IMR-90 (cell line): ENCODE measurements around the gene KCNMA1. TPM values are rescaled to one million over a fixed set of nuclear protein-coding genes. Genes with fewer than 3 reads are reported as not detected.

ENCODE experiments used
- ATAC-seq: fragments of 200-7000 bp; cut with Tn5 transposase; 2 replicates; pipeline ENCODE4 v1.9.1; 2020; ENCODE audit warnings: low read depth, mild to moderate bottlenecking, moderate library complexity
- BruUV-seq: library from RNA; stranded (reverse); fragments of 400-500 nt; replicated peaks from 2 replicates; lab custom pipeline; 2021; lab: Mats Ljungman, UMichigan
- CTCF ChIA-PET: fragments of 300-600 bp; formaldehyde crosslinking; extraction: SDS; loops from one replicate; lab custom pipeline; 2021; ENCODE audit warnings: antibody characterized with exemption; lab: Yijun Ruan, JAX
- POLR2A ChIA-PET: fragments of 300-600 bp; sonication (Branson Sonifier 250); formaldehyde crosslinking; loops from one replicate; lab custom pipeline; 2022; ENCODE audit warnings: antibody characterized with exemption; ENCODE audit not compliant: unreplicated experiment; lab: Charles Lee
- DNase-seq: peaks from one replicate; pipeline ENCODE4 v3.0.0; 2013
- H2AFZ ChIP-seq: replicated peaks from 2 replicates; pipeline ENCODE3; 2013; ENCODE audit warnings: low read length, mild to moderate bottlenecking; ENCODE audit not compliant: poor library complexity
- H2AK5ac ChIP-seq: 2 replicates; pipeline ENCODE4 v1.6.1; 2013; ENCODE audit warnings: low read depth, low read length, inconsistent platforms
- H2AK9ac ChIP-seq: replicated peaks from 2 replicates; pipeline ENCODE3; 2013; ENCODE audit warnings: mild to moderate bottlenecking, low read depth, low read length, moderate library complexity; ENCODE audit not compliant: poor library complexity
- H2BK120ac ChIP-seq: 2 replicates; pipeline ENCODE4 v1.6.1; 2013; ENCODE audit warnings: low read depth, low read length, inconsistent platforms
- H2BK15ac ChIP-seq: 3 replicates; pipeline ENCODE4 v1.6.1; 2013; ENCODE audit warnings: low read depth, low read length, inconsistent platforms
- H2BK20ac ChIP-seq: 2 replicates; pipeline ENCODE4 v1.6.1; 2013; ENCODE audit warnings: low read depth, mild to moderate bottlenecking, inconsistent platforms, low read length, moderate library complexity
- H2BK5ac ChIP-seq: 2 replicates; pipeline ENCODE4 v1.6.1; 2013; ENCODE audit warnings: mild to moderate bottlenecking, low read depth, low read length, inconsistent platforms; ENCODE audit not compliant: poor library complexity, severe bottlenecking
- H3K14ac ChIP-seq: replicated peaks from 2 replicates; pipeline ENCODE4 v1.6.1; 2013; ENCODE audit warnings: low read depth, low read length, inconsistent platforms
- H3K18ac ChIP-seq: 2 replicates; pipeline ENCODE4 v1.6.1; 2013; ENCODE audit warnings: low read depth, low read length, control low read depth
- H3K23ac ChIP-seq: 2 replicates; pipeline ENCODE4 v1.6.1; 2013; ENCODE audit warnings: low read depth, low read length, inconsistent platforms
- H3K27ac ChIP-seq: 2 replicates; pipeline ENCODE4 v1.5.1; 2013; ENCODE audit warnings: mild to moderate bottlenecking, control low read depth, low read length; ENCODE audit not compliant: insufficient read depth
- H3K27me3 ChIP-seq: 2 replicates; pipeline ENCODE4 v1.6.1; 2013; ENCODE audit warnings: low read length; ENCODE audit not compliant: control insufficient read depth, insufficient read depth
- H3K36me3 ChIP-seq: 2 replicates; pipeline ENCODE4 v1.6.1; 2013; ENCODE audit warnings: low read length, mixed read lengths; ENCODE audit not compliant: control insufficient read depth, insufficient read depth
- H3K4ac ChIP-seq: 2 replicates; pipeline ENCODE4 v1.6.1; 2013; ENCODE audit warnings: low read depth, low read length, inconsistent platforms
- H3K4me1 ChIP-seq: 2 replicates; pipeline ENCODE4 v1.6.1; 2013; ENCODE audit warnings: low read length, mixed read lengths; ENCODE audit not compliant: control insufficient read depth, insufficient read depth
- H3K4me2 ChIP-seq: 2 replicates; pipeline ENCODE4 v1.6.1; 2013; ENCODE audit warnings: low read depth, mild to moderate bottlenecking, control low read depth, low read length, moderate library complexity
- H3K4me3 ChIP-seq: 2 replicates; pipeline ENCODE4 v1.5.1; 2013; ENCODE audit warnings: low read depth, mild to moderate bottlenecking, control low read depth, low read length, moderate library complexity; ENCODE audit not compliant: insufficient read depth
- H3K56ac ChIP-seq: 2 replicates; pipeline ENCODE4 v1.6.1; 2013; ENCODE audit warnings: low read length, inconsistent platforms; ENCODE audit not compliant: insufficient read depth; ENCODE audit errors: extremely low read depth
- H3K79me1 ChIP-seq, 2 experiments: 2 replicates each; pipeline ENCODE4 v1.6.1; 2013; ENCODE audit warnings: low read length in 2 of 2, inconsistent platforms in 1 of 2, low read depth in 1 of 2
- H3K9ac ChIP-seq: 2 replicates; pipeline ENCODE4 v1.6.1; 2013; ENCODE audit warnings: low read depth, low read length, control low read depth
- H3K9me1 ChIP-seq: 2 replicates; pipeline ENCODE4 v1.6.1; 2013; ENCODE audit warnings: low read length, inconsistent platforms; ENCODE audit not compliant: insufficient read depth
- H3K9me3 ChIP-seq: 2 replicates; pipeline ENCODE4 v1.6.1; 2013; ENCODE audit warnings: low read length; ENCODE audit not compliant: control insufficient read depth, insufficient read depth
- H4K20me1 ChIP-seq: 2 replicates; pipeline ENCODE4 v1.6.1; 2013; ENCODE audit warnings: low read length, inconsistent platforms; ENCODE audit not compliant: insufficient read depth
- H4K5ac ChIP-seq: 2 replicates; pipeline ENCODE4 v1.6.1; 2013; ENCODE audit warnings: mild to moderate bottlenecking, low read depth, low read length, control low read depth
- H4K8ac ChIP-seq, 2 experiments: 2 replicates each; pipeline ENCODE4 v1.6.1; 2013; ENCODE audit warnings: low read depth in 2 of 2, low read length in 2 of 2, control low read depth in 1 of 2, inconsistent platforms in 1 of 2
- H4K91ac ChIP-seq: 2 replicates; pipeline ENCODE4 v1.6.1; 2013; ENCODE audit warnings: low read depth, low read length, inconsistent platforms; ENCODE audit not compliant: insufficient read depth
- CHD1 ChIP-seq: IDR thresholded peaks from 2 replicates; pipeline ENCODE4 v1.6.1; 2012; ENCODE audit warnings: low read depth, low read length, improper control_type of control experiment
- ELK1 ChIP-seq: fragments of 150-350 bp; IDR thresholded peaks from 2 replicates; pipeline ENCODE4 v1.6.1; 2016; ENCODE audit warnings: low read depth, mild to moderate bottlenecking, low read length, moderate library complexity, borderline replicate concordance
- MAZ ChIP-seq: IDR thresholded peaks from 2 replicates; pipeline ENCODE4 v1.6.1; 2012; ENCODE audit warnings: low read depth, mild to moderate bottlenecking, low read length, improper control_type of control experiment, moderate library complexity, borderline replicate concordance
- MXI1 ChIP-seq: IDR thresholded peaks from 2 replicates; pipeline ENCODE4 v1.6.1; 2012; ENCODE audit warnings: low read depth, mild to moderate bottlenecking, low read length, moderate library complexity, borderline replicate concordance
- whole genome bisulfite sequencing, 2 experiments: methylation state at CpG; one replicate each; pipeline versions ENCODE4 v1.1.5 to v1.1.7; 2013; ENCODE audit warnings: missing lambda C conversion rate in 2 of 2; ENCODE audit not compliant: insufficient read length in 1 of 2; ENCODE audit errors: extremely low coverage in 2 of 2; 5-methylcytosine and 5-hydroxymethylcytosine counted together
- dilution Hi-C: fragments of 300-500 bp; cut with HindIII; formaldehyde crosslinking; loops from one replicate; pipeline ENCODE4 v1.14.3; 2018; ENCODE audit warnings: low sequenced_read_pairs; ENCODE audit not compliant: unreplicated experiment
- in situ Hi-C: fragments of 300-500 bp; cut with MboI; formaldehyde crosslinking; loops from 3 replicates; pipeline ENCODE4 v1.14.3; 2019; ENCODE audit warnings: low sequenced_read_pairs, inconsistent platforms, mixed read lengths
- intact Hi-C: fragments of 100-400 bp; cut with micrococcal nuclease; formaldehyde crosslinking; loops from 2 replicates; pipeline ENCODE4 v1.10.0; 2022
- polyA plus RNA-seq, 3 experiments: library from polyadenylated mRNA; depleted of rRNA; stranded (reverse); fragments of >200 nt; gene quantifications; 2 replicates each; pipeline ENCODE4 v1.2.3, GENCODE V29; 2012; ENCODE audit warnings: low replicate concordance in 1 of 3
- total RNA-seq: library from RNA; depleted of rRNA; stranded (reverse); fragments of >200 nt; gene quantifications from 2 replicates; pipeline ENCODE4 v1.2.3, GENCODE V29; 2012

The KCNMA1 gene
- total and polyA plus RNA-seq, 2 of the 4 experiments (the other 2 are of a cell fraction): 25.6 to 29.6 TPM

GRCh38 chr10:77548671-77549070, 88.9 kb downstream of the KCNMA1 start:
- no peak for TF ChIP-seq MAZ
- TF ChIP-seq CHD1: no peak
- no peak for TF ChIP-seq ELK1
- no peak for TF ChIP-seq MXI1
- no peak overlapping the region for H3K14ac ChIP-seq
- no peak overlapping the region for H2AK9ac ChIP-seq
- DNase-seq (no peak), ATAC-seq (no peak)
- WGBS, 2 experiments: no CpG with 5 or more reads among the region's 1 CpG
- no peak overlapping the region for H4K5ac ChIP-seq
- H3K27ac ChIP-seq: no peak overlapping the region
- no peak overlapping the region for H3K4me2 ChIP-seq
- H3K9me1 ChIP-seq: 0 out of 2 replicates have a peak, but pooled peaks cover 3% of the 10 kb centered on the region
- H3K27me3 ChIP-seq: no peaks in the 10 kb centered on the region
- no peak overlapping the region for H3K4ac ChIP-seq
- no peaks in the 10 kb centered on the region for H3K9me3 ChIP-seq
- no TSS peak for BruUV-seq
- no peaks in the 10 kb centered on the region for H3K79me1 ChIP-seq
- no peak overlapping the region for H3K9ac ChIP-seq
- H2BK120ac ChIP-seq: no peak overlapping the region
- H3K56ac ChIP-seq: no peak overlapping the region
- no peak overlapping the region for H2AFZ ChIP-seq
- H2BK15ac ChIP-seq: no peak overlapping the region
- no peak overlapping the region for H2BK20ac ChIP-seq
- H3K4me3 ChIP-seq: no peak overlapping the region
- intact Hi-C loops (no loop called here), dilution Hi-C loops (no loop called here), in situ Hi-C loops (no loop called here)
- H3K18ac ChIP-seq: no peak overlapping the region
- CTCF ChIA-PET: no interaction called here
- no peaks in the 10 kb centered on the region for H3K4me1 ChIP-seq
- H4K91ac ChIP-seq: no peak overlapping the region
- H3K36me3 ChIP-seq: no peaks in the 10 kb centered on the region
- no peak overlapping the region for H2BK5ac ChIP-seq
- H4K8ac ChIP-seq: no peak overlapping the region
- H4K20me1 ChIP-seq: no peaks in the 10 kb centered on the region
- H3K23ac ChIP-seq: no peak overlapping the region
- POLR2A ChIA-PET: no interaction called here
- no peak overlapping the region for H2AK5ac ChIP-seq
